Measurements from ENCODE around the gene TAS1R2. TPM values are rescaled to one million over a fixed set of nuclear protein-coding genes. Genes with fewer than 3 reads are reported as not detected.
A peak's percentile ranks its signal among the peaks of the same experiment; 100 is the strongest.

Gene TAS1R2
- total and polyA plus RNA-seq, 2 of the 4 experiments (the other 2 are of a cell fraction), result not detected

DNA sequence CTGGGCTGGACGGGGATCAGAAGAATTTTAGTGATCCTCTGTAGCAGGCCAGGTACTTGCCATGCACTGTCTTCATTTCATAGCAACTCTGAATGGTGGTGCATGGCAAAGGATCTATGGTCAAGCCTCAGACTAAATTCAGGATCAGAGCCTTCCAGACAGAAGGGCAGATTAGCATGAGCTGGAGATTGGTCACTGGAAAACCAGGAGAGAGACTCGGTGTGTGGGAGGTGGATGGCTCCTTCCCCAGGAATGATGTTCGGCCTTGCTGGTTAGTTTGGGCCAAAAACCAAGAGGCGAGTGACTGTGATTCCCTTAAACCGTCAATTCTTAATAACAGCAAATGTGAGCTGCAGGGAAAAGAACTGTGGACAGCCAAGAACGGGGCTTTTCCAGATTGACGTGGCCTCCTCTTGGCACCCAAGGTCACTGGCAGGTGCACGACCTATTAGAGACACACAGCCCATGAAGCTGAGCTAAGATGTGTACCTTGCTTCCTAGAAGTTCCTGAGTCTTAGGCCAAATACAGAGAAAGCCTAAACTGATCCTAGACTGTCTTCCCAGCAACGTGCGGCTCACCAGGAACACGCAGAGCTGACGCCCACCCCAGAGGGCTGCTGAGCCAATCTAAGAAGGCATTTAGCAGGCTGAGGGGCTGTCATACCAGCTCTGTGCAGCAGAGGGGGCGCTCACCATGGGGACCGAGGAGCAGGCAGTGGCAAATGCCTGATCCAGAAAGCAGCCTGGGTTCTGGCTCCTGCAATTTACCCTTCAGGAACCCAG, 24.4 kb upstream of the TAS1R2 start:
- no peak overlapping the region for H3K4me3 ChIP-seq (ENCODE audit: insufficient read depth, low read depth, low read length)
- no peak overlapping the region for H3K9ac ChIP-seq (ENCODE audit: low read depth, low read length)
- ATAC-seq (ENCODE audit: low read depth) (peak; percentile 97), DNase-seq (peak; percentile 66)
- WGBS, 2 experiments (ENCODE audit: extremely low coverage in 2 of 2, insufficient read length in 1 of 2), result 58% methylated on average over 8 of the region's 14 CpGs; no CpG with 5 or more reads in 1 of the 2 experiments
- no peaks in the 10 kb centered on the region; the same call in none of the 2 replicates for H4K20me1 ChIP-seq (ENCODE audit: insufficient read depth, low read length)
- in situ Hi-C loops (cut with MboI; ENCODE audit: low sequenced_read_pairs) (no loop called here), intact Hi-C loops (cut with micrococcal nuclease) (loop anchor here (1.0 kb wide), 1 partner anchor 207 kb away; no protein-coding TSS in a partner anchor), dilution Hi-C loops (cut with HindIII; ENCODE audit: low sequenced_read_pairs, unreplicated experiment) (no loop called here)
- no peak overlapping the region for H3K14ac ChIP-seq (replicated peaks; ENCODE audit: low read depth, low read length)
- BruUV-seq (replicated peaks), result no TSS peak
- H4K91ac ChIP-seq (ENCODE audit: insufficient read depth, low read depth, low read length), result no peak overlapping the region
- H2BK120ac ChIP-seq (ENCODE audit: low read depth, low read length), result no peak overlapping the region
- peaks cover 5% of the 10 kb centered on the region; the same call in 1 of the 2 replicates for H3K9me1 ChIP-seq (ENCODE audit: insufficient read depth, low read length)
- no peaks in the 10 kb centered on the region for H3K79me1 ChIP-seq (ENCODE audit: low read depth in 1 of 2, low read length in 2 of 2)
- no peaks in the 10 kb centered on the region for H3K9me3 ChIP-seq (ENCODE audit: control insufficient read depth, insufficient read depth, low read length)
- H2AK9ac ChIP-seq (replicated peaks; ENCODE audit: low read depth, low read length, poor library complexity), result peak overlapping the region; percentile 84
- H3K4me2 ChIP-seq (ENCODE audit: low read depth, low read length), result no peak overlapping the region
- H3K4me1 ChIP-seq (ENCODE audit: control insufficient read depth, insufficient read depth, low read length), result peaks cover 6% of the 10 kb centered on the region
- ChIA-PET CTCF (interaction anchor here (0.9 to 2.5 kb wide), 7 partner anchors 9 to 275 kb away, joined by 3 to 7 read pairs (median 3); no protein-coding TSS in a partner anchor), POLR2A (ENCODE audit: unreplicated experiment) (no interaction called here)
- H3K4ac ChIP-seq (ENCODE audit: low read depth, low read length), result no peak overlapping the region
- no peak overlapping the region for H3K56ac ChIP-seq (ENCODE audit: extremely low read depth, insufficient read depth, low read length)
- H3K36me3 ChIP-seq (ENCODE audit: control insufficient read depth, insufficient read depth, low read length), result peaks cover 3% of the 10 kb centered on the region; the same call in 1 of the 2 replicates
- no peak overlapping the region for H2BK20ac ChIP-seq (ENCODE audit: low read depth, low read length)
- no peak overlapping the region for H2BK5ac ChIP-seq (ENCODE audit: low read depth, low read length, poor library complexity, severe bottlenecking)
- H3K27ac ChIP-seq (ENCODE audit: insufficient read depth, low read length), result no peak overlapping the region
- H2AK5ac ChIP-seq (ENCODE audit: low read depth, low read length), result no peak overlapping the region
- H4K8ac ChIP-seq (ENCODE audit: low read depth in 2 of 2, low read length in 2 of 2), result no peak overlapping the region
- no peaks in the 10 kb centered on the region for H3K27me3 ChIP-seq (ENCODE audit: control insufficient read depth, insufficient read depth, low read length)
- no peak overlapping the region for H2AFZ ChIP-seq (replicated peaks; ENCODE audit: low read length, poor library complexity)
- no peak overlapping the region for H4K5ac ChIP-seq (ENCODE audit: low read depth, low read length)
- H3K23ac ChIP-seq (ENCODE audit: low read depth, low read length), result no peak overlapping the region
- no peak overlapping the region for H2BK15ac ChIP-seq (ENCODE audit: low read depth, low read length)
- H3K18ac ChIP-seq (ENCODE audit: low read depth, low read length), result no peak overlapping the region
- TF ChIP-seq, protein P1, sequence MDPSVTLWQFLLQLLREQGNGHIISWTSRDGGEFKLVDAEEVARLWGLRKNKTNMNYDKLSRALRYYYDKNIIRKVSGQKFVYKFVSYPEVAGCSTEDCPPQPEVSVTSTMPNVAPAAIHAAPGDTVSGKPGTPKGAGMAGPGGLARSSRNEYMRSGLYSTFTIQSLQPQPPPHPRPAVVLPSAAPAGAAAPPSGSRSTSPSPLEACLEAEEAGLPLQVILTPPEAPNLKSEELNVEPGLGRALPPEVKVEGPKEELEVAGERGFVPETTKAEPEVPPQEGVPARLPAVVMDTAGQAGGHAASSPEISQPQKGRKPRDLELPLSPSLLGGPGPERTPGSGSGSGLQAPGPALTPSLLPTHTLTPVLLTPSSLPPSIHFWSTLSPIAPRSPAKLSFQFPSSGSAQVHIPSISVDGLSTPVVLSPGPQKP (IDR thresholded peaks at IDR 0.05; ENCODE audit: borderline replicate concordance, low read depth, low read length), result no peak
- TF ChIP-seq, protein P2, sequence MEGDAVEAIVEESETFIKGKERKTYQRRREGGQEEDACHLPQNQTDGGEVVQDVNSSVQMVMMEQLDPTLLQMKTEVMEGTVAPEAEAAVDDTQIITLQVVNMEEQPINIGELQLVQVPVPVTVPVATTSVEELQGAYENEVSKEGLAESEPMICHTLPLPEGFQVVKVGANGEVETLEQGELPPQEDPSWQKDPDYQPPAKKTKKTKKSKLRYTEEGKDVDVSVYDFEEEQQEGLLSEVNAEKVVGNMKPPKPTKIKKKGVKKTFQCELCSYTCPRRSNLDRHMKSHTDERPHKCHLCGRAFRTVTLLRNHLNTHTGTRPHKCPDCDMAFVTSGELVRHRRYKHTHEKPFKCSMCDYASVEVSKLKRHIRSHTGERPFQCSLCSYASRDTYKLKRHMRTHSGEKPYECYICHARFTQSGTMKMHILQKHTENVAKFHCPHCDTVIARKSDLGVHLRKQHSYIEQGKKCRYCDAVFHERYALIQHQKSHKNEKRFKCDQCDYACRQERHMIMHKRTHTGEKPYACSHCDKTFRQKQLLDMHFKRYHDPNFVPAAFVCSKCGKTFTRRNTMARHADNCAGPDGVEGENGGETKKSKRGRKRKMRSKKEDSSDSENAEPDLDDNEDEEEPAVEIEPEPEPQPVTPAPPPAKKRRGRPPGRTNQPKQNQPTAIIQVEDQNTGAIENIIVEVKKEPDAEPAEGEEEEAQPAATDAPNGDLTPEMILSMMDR (conservative IDR thresholded peaks at IDR 0.05; ENCODE audit: low read depth, low read length), result peak; percentile 85
- TF ChIP-seq CHD1 (IDR thresholded peaks at IDR 0.05; ENCODE audit: low read depth, low read length) (no peak), FOS (IDR thresholded peaks at IDR 0.05; ENCODE audit: low read depth, low read length) (no peak), RCOR1 (IDR thresholded peaks at IDR 0.05; ENCODE audit: insufficient replicate concordance, low read length) (no peak), RFX5 (IDR thresholded peaks at IDR 0.05; ENCODE audit: low read depth, low read length) (no peak), MXI1 (IDR thresholded peaks at IDR 0.05; ENCODE audit: borderline replicate concordance, low read depth, low read length) (no peak), NFE2L2 (IDR thresholded peaks at IDR 0.05; ENCODE audit: low read depth, low read length) (no peak), BHLHE40 (IDR thresholded peaks at IDR 0.05; ENCODE audit: low read depth, low read length) (no peak), MAZ (IDR thresholded peaks at IDR 0.05; ENCODE audit: borderline replicate concordance, low read depth, low read length) (no peak), RAD21 (IDR thresholded peaks at IDR 0.05; ENCODE audit: low read length) (peak; percentile 80), CEBPB (IDR thresholded peaks at IDR 0.05; ENCODE audit: low read depth, low read length) (no peak), MAFK (IDR thresholded peaks at IDR 0.05; ENCODE audit: low read depth, low read length) (no peak), POLR2A (IDR thresholded peaks at IDR 0.05; ENCODE audit: low read depth, low read length) (no peak)
- TF ChIP-seq, protein P3, sequence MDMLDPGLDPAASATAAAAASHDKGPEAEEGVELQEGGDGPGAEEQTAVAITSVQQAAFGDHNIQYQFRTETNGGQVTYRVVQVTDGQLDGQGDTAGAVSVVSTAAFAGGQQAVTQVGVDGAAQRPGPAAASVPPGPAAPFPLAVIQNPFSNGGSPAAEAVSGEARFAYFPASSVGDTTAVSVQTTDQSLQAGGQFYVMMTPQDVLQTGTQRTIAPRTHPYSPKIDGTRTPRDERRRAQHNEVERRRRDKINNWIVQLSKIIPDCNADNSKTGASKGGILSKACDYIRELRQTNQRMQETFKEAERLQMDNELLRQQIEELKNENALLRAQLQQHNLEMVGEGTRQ (IDR thresholded peaks at IDR 0.05; ENCODE audit: low read depth, low read length), result no peak
